MM.1S (cell line): ENCODE measurements around the gene ACTR5.

Experiments
- DNase-seq: peaks from one replicate; pipeline ENCODE4 v3.0.0-alpha.2; 2015
- H2AFZ ChIP-seq: fragments of 300-600 bp; sonication (generic); 2 replicates; pipeline ENCODE4 v1.6.0; 2016; ENCODE audit warnings: antibody characterized with exemption, low read length
- H3F3A ChIP-seq: fragments of 300-600 bp; sonication (generic); 2 replicates; pipeline ENCODE4 v1.6.1; 2016; ENCODE audit warnings: mild to moderate bottlenecking, antibody characterized with exemption, low read length, moderate library complexity, mixed read lengths; ENCODE audit not compliant: insufficient read depth
- H3K27ac ChIP-seq: fragments of 300-600 bp; sonication (generic); 2 replicates; pipeline ENCODE4 v1.5.1; 2016; ENCODE audit warnings: mild to moderate bottlenecking, low read length
- H3K27me3 ChIP-seq: fragments of 300-600 bp; sonication (generic); replicated peaks from 2 replicates; pipeline ENCODE4 v1.6.0; 2016; ENCODE audit warnings: low read length; ENCODE audit not compliant: insufficient read depth
- H3K36me3 ChIP-seq: fragments of 300-600 bp; sonication (generic); replicated peaks from 2 replicates; pipeline ENCODE4 v1.6.1; 2016; ENCODE audit warnings: mild to moderate bottlenecking, low read length, mixed read lengths; ENCODE audit not compliant: insufficient read depth
- H3K4me1 ChIP-seq: fragments of 300-600 bp; sonication (generic); 2 replicates; pipeline ENCODE4 v1.6.1; 2016; ENCODE audit warnings: low read length, mixed read lengths
- H3K4me2 ChIP-seq: fragments of 300-600 bp; sonication (generic); 2 replicates; pipeline ENCODE4 v1.6.0; 2016; ENCODE audit warnings: low read depth, low read length
- H3K4me3 ChIP-seq: fragments of 300-600 bp; sonication (generic); 2 replicates; pipeline ENCODE4 v1.5.1; 2016; ENCODE audit warnings: low read length, mixed read lengths
- H3K79me2 ChIP-seq: fragments of 300-600 bp; sonication (generic); 2 replicates; pipeline ENCODE4 v1.6.1; 2016; ENCODE audit warnings: mixed run types, low read length, mixed read lengths
- H3K9ac ChIP-seq: fragments of 300-600 bp; sonication (generic); 2 replicates; pipeline ENCODE4 v1.6.1; 2016; ENCODE audit warnings: low read length, mixed read lengths
- H3K9me2 ChIP-seq: fragments of 300-600 bp; sonication (generic); replicated peaks from 2 replicates; pipeline ENCODE4 v1.6.1; 2016; ENCODE audit warnings: mild to moderate bottlenecking, low read length, mixed read lengths; ENCODE audit not compliant: insufficient read depth
- H3K9me3 ChIP-seq: fragments of 300-600 bp; sonication (generic); replicated peaks from 2 replicates; pipeline ENCODE4 v1.6.1; 2016; ENCODE audit warnings: mild to moderate bottlenecking, low read length, mixed read lengths; ENCODE audit not compliant: insufficient read depth
- H4K20me1 ChIP-seq: fragments of 300-600 bp; sonication (generic); 2 replicates; pipeline ENCODE4 v1.6.1; 2016; ENCODE audit warnings: mild to moderate bottlenecking, low read length, moderate library complexity, mixed read lengths; ENCODE audit not compliant: insufficient read depth
- EZH2 ChIP-seq: fragments of 300-600 bp; sonication (generic); optimal IDR thresholded peaks from 2 replicates; pipeline ENCODE3; 2017; ENCODE audit warnings: low read depth, mild to moderate bottlenecking, antibody characterized with exemption, low read length, mixed read lengths
- EZH2phosphoT487 ChIP-seq: fragments of 300-600 bp; sonication (generic); IDR thresholded peaks from 2 replicates; pipeline ENCODE4 v1.6.1; 2018; ENCODE audit warnings: antibody characterized with exemption, low read length
- TF ChIP-seq, protein P1 (sequence below): fragments of 300-600 bp; sonication (generic); IDR thresholded peaks from 2 replicates; pipeline ENCODE4 v1.5.1; 2016; ENCODE audit warnings: antibody characterized with exemption, low read length, mixed read lengths

The ACTR5 gene

GRCh38 chr20:38748861-38749149 lies 545 bp downstream of the ACTR5 start:
- peak; percentile 81 for DNase-seq
- no peaks in the 10 kb centered on the region for H3K9me2 ChIP-seq
- H3F3A ChIP-seq = no peaks in the 10 kb centered on the region
- H3K4me2 ChIP-seq = peak overlapping the region; percentile 86
- H2AFZ ChIP-seq = peak overlapping the region; percentile 97
- peaks cover 23% of the 10 kb centered on the region for H3K79me2 ChIP-seq
- peak overlapping the region; percentile 67; the same call in 1 of the 2 replicates for H3K9ac ChIP-seq
- no peaks in the 10 kb centered on the region for H3K36me3 ChIP-seq
- H3K4me1 ChIP-seq = peaks cover 18% of the 10 kb centered on the region
- TF ChIP-seq, protein P1, sequence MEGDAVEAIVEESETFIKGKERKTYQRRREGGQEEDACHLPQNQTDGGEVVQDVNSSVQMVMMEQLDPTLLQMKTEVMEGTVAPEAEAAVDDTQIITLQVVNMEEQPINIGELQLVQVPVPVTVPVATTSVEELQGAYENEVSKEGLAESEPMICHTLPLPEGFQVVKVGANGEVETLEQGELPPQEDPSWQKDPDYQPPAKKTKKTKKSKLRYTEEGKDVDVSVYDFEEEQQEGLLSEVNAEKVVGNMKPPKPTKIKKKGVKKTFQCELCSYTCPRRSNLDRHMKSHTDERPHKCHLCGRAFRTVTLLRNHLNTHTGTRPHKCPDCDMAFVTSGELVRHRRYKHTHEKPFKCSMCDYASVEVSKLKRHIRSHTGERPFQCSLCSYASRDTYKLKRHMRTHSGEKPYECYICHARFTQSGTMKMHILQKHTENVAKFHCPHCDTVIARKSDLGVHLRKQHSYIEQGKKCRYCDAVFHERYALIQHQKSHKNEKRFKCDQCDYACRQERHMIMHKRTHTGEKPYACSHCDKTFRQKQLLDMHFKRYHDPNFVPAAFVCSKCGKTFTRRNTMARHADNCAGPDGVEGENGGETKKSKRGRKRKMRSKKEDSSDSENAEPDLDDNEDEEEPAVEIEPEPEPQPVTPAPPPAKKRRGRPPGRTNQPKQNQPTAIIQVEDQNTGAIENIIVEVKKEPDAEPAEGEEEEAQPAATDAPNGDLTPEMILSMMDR = no peak
- TF ChIP-seq EZH2phosphoT487 (no peak), EZH2 (no peak)
- no peaks in the 10 kb centered on the region for H4K20me1 ChIP-seq
- no peaks in the 10 kb centered on the region for H3K9me3 ChIP-seq
- H3K27ac ChIP-seq = peak overlapping the region; percentile 51; the same call in 1 of the 2 replicates
- peak overlapping the region; percentile 90 for H3K4me3 ChIP-seq
- no peaks in the 10 kb centered on the region for H3K27me3 ChIP-seq

DNA sequence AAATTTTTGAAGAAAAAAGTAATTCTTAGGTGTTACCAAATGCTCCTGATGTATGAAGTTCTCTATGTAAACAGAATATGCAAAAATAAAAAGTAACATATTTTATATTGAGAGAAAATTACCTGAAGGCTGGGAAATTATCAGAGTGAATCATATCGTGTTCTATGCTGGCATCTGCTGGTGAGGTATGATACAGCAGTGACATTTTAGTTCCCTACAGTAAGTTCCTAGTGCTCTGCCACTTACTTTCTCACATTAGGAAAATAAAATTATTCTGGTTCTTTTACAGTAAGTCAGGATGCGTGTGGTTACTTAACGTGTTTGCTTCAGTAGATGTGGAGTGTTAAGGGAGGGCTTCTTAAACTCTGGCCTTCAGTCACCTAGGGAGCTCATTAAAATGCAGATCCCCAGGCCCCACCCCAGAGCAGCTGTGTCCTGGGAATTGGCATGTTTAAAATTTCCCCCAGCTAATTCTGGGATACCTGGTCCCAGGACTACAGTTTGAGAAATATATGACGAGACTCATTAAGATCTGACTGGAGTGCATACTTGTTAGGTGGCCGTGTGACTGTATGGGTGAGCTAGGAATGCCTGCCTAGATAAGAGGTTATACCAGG lies 3.2 kb downstream of the ACTR5 start:
- H3K9me2 ChIP-seq = no peaks in the 10 kb centered on the region
- H3F3A ChIP-seq = peaks cover 15% of the 10 kb centered on the region
- H2AFZ ChIP-seq = no peak overlapping the region
- peaks cover 27% of the 10 kb centered on the region for H3K79me2 ChIP-seq
- TF ChIP-seq, protein P1 = peak; percentile 66
- TF ChIP-seq EZH2phosphoT487 = no peak
- H4K20me1 ChIP-seq = no peaks in the 10 kb centered on the region
- H3K27ac ChIP-seq = no peak overlapping the region
- no peaks in the 10 kb centered on the region for H3K9me3 ChIP-seq
- H3K4me1 ChIP-seq = peaks cover 36% of the 10 kb centered on the region
- no peak overlapping the region for H3K9ac ChIP-seq
- no peak overlapping the region for H3K4me2 ChIP-seq
- H3K36me3 ChIP-seq = no peaks in the 10 kb centered on the region
- DNase-seq = peak; percentile 52
- no peaks in the 10 kb centered on the region for H3K27me3 ChIP-seq
- no peak overlapping the region for H3K4me3 ChIP-seq

DNA sequence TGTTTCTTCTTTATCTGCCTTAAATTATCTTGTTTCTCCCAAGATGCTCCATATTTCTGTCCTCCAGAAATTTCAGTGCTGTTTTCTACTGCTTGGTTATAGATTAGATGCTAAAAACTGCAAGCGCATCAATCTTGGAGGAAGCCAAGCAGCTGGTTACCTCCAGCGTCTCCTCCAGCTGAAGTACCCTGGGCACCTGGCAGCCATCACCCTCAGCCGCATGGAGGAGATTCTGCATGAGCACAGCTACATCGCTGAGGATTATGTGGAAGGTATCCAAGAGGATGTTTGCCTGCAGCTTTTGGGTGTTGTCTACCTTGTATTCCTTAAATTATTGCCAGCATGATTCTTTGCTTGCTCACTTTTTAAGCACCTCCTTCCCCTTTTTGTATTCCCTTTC lies 3.8 kb downstream of the ACTR5 start:
- Histone ChIP-seq H3F3A (peaks cover 15% of the 10 kb centered on the region), H3K4me1 (peaks cover 36% of the 10 kb centered on the region), H3K4me3 (no peak overlapping the region), H3K27me3 (no peaks in the 10 kb centered on the region), H4K20me1 (no peaks in the 10 kb centered on the region), H2AFZ (no peak overlapping the region), H3K36me3 (no peaks in the 10 kb centered on the region), H3K79me2 (peaks cover 27% of the 10 kb centered on the region), H3K9me3 (no peaks in the 10 kb centered on the region), H3K9me2 (no peaks in the 10 kb centered on the region), H3K9ac (no peak overlapping the region), H3K4me2 (no peak overlapping the region), H3K27ac (no peak overlapping the region)
- TF ChIP-seq, protein P1 = no peak
- TF ChIP-seq EZH2phosphoT487 (no peak), EZH2 (no peak)
- no peak for DNase-seq
